Left renal cortex interstitium (tissue), 4 donors: ENCODE results near the gene IFIH1. TPM values are rescaled to one million over a fixed set of nuclear protein-coding genes. Genes with fewer than 3 reads are reported as not detected.
A peak's percentile ranks its signal among the peaks of the same experiment; 100 is the strongest.

ENCODE experiments used
- DNase-seq, 4 donors: peaks; one replicate each; pipeline ENCODE4 v3.0.0-alpha.2; 2013; ENCODE audit warnings: low read depth in 4 of 4, low spot score in 2 of 4, missing footprints in 1 of 4
- polyA plus RNA-seq, 4 donors: library from polyadenylated mRNA; unstranded; fragments of 120-200 nt; gene quantifications; one replicate each; pipeline ENCODE4 v1.2.1, GENCODE V29; 2013; ENCODE audit not compliant: insufficient read length in 4 of 4

Gene IFIH1
- polyA plus RNA-seq, 4 donors = 5.9 to 9.2 (median 6.3) TPM

DNA sequence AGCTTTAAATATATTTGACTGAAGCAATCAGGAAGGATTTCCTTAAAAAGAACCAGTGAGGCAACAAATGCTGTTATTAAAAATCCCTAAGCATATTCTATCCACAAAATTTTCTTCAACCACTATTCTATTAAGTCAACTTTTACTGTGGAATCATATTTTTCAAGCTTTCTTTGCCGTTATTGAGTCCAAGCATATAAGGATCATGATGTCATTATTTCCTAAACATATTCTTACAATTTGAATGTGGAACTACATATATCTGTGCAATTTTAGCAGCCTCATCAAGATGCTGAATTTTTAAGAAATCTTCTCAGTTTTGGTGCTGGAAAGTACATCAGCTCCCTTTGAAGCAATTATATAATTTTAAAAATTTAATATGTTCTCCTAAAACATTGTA lies 5.6 kb downstream of the IFIH1 start:
- no peak for DNase-seq

DNA sequence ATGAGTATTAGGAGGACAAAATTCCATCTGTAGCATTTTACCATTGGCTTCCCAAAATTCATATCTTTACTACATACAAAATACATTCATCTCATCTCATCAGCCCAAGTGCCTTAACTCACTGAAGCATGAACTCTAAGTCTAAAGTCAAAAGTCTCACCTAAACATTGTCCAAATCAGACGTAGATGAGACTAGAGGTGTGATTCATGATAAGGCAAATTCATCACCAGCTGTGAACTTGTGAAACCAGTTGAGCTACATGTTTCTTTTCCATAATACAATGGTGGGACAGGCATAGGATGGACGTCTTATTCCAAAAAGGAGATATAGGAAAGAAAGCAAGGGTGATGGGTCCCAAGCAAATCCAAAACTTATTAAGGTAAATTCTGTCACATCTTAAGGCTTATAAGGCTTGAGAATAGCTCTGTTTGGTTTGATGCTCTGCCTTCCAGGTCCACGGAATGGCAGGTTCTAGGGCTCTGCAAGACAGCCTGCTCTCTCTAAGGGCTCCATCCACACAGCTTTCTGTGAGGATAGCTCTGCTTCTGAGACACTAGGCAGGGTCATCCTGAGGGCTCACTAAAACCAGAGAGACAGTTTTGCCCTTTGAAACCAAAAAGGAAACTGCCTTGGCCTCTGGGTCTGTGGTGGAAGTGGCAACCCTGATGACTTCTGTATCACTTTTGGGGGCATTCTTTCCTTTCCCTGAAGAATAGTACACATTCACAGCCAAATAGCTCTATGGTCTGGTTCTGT lies 9.6 kb downstream of the IFIH1 start:
- no peak for DNase-seq

DNA sequence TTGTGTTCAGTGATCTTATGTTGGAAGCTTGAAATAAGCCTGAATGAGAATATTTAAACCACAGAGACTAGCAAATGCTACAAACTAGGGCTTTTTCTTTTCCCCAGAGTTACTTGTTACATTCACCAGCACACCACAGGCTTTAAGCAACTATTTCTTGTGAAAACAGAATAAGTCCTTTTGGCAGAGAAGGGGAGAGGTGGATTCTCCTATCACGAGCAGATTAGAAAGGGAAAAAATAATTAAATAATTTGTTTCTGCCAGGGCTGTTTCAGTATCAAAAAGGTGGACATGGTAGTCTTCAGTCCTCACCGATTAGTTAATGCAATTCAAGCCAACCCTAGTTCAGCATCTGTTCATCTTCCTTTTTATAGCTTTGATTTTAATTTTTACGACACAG lies 12.6 kb downstream of the IFIH1 start:
- no peak for DNase-seq

DNA sequence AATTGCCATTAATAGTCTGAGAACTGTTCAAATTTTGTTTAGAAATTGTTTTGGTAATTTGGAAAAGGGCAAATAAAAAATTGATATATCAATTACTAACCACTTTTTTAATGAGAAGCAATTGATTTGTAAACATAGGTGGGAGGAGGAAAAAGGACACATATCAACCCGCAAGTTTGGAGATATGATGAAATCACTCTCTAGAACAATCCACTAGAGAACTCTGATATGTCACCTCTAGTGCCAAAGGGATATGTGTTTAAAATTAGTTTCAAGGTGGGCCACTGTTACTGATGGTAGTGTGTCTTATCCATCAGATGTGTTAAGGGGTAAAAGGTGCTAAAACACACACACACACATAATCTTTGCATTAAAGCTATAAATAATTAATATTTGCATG lies 16.6 kb downstream of the IFIH1 start:
- no peak for DNase-seq

DNA sequence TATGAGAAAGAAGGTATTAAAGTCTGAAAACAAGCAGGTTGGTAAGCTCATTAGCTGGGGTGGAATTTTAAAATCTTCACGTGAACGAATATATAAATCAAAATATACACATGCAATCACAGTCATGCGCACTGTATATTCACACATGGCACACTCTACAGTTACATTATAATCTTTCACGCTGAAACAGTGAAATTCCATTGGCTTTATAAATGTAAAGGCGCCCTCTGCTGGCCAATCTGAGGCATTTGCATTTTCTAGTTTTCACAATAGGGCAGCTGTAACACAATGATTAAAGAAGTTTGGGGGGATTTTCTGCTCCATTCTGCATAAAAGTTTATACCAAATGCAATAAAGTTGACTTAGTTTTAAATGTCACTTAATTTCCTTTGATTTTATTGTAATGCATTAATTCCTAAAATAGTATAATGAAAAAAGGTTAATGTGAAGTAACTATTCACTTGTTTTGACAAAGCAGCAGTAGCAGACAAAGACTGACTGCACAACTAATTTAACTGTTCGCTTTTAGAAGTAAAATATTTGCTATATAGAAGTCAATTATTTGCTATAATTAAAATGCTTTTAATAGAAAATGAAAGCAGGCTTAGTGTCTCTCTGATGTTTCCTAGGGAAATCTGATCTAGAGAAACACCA lies 17.2 kb downstream of the IFIH1 start:
- peak in 1 of 4 donors; percentile 50 for DNase-seq

DNA sequence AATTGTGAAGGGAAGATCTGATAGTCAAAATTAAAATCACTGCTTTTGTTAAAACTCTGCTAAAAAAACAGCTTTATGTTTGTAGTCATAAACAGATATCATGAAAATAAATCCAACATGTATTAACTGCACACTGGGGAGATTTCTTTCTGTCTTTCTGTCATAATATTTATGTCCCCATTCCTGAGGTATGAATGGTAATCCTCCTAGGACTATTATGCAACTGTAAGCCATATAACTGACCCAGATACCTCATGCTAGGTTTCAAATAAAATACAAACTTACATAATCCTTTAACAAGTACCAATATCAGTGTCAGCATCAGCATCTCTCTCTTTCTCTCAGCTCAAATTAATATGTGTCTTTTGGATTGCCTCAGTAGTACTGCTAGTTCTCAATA lies 18.2 kb downstream of the IFIH1 start:
- no peak for DNase-seq

DNA sequence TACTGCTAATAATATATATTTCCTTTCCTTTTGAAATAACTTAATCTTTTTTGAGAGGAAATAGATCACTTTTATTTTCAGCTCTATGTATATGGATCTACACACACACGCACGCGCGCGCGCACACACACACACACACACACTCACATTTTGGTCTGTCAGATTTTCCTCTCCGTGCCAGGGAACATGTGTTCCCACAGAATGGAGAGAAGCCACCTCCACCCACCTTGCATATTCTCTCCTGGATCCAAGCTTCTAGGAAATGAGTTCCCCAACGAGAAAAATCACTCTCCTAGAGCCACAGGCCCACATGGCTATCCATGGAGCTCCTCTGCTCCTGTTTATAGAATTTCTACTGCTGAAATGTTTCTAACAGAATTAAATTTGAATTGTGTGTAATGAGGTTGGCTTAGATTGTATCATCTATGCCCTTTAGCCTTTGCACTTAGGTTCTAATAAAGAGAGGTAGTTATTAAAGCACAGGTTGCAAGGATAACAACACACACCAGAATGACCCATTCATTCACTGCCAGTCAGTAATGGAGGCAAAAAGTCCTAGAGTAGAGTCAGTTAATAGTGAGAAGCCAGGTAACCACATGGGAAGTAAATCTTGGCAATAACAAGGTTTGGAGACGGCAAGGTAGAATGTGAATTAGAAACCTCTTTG lies 19.7 kb downstream of the IFIH1 start:
- no peak for DNase-seq

DNA sequence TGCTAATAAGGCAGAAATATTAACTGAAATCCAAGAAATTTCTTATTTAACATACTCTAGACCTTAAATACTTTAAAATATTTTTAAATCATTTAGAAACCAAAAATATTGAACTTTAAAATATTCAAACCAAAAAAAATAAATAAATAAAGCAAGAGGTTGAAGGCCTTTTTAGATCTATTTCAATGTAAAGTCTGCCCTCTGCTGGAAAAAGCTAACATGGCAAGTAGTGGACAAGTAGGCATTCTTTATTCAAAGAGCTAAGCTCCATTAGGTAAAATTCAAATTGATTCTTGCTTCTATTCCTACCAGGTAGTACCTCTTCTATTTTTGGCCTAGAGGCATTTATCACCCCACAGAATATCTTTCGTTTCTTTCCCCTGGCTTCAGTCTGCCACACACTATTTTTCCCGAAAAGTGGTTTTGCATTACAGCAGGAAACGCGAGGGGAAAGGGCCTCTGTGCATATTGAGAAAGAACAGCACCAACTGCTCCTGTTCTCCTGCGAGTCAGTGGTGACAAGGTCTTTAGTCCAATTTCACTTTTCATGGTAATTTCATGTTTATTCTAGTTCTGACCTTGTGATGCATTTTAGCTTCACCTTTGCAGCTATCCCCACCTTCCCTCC lies 20.4 kb downstream of the IFIH1 start:
- peak in 1 of 4 donors; percentile 73 for DNase-seq

DNA sequence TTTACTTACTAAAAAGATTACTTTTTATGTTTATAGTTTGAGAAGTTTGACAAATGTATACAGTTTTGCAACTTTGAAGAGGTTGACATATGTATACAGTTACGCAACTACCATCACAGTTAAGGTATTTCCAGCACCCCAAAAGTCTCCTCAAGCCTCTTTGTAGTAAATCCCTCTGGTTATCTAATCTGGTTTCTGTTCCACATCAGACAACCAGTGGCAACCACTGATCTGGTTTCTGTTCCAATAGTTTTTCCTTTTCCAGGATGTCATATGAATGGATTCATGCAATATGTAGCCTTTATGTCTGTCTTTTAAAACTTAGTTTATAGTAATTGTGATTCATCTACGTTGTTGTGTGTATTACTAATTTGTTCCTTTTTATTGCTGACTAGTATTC lies 23.5 kb downstream of the IFIH1 start:
- no peak for DNase-seq

DNA sequence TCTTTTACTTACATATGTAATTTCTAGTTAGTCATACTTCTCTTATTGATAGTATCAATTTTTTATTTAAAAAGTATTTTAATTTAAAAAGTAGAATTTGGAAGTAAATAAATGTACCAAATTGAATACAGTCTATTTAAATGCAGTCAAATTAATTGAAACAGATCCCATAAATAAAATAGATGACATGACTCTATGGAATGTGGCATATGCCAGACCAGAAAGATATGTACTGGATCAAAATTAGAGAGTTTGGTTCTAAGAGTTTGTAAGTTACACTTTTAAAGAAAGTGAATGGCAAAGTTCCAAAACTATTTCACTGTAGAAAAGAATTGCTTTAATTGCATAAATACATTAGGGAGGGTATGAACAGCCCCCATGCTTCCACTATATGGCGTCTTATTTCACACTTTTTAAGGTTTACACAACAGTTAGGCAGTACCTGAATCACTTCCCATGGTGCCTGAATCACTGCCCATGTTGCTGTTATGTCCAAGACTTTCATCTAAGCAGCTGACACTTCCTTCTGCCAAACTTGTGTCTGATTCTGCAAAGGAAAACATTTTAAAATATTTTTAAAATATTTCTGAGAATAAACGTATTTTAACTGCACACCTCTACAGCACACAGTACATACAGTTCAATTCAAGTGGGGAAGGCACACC lies 25.2 kb downstream of the IFIH1 start:
- no peak for DNase-seq

DNA sequence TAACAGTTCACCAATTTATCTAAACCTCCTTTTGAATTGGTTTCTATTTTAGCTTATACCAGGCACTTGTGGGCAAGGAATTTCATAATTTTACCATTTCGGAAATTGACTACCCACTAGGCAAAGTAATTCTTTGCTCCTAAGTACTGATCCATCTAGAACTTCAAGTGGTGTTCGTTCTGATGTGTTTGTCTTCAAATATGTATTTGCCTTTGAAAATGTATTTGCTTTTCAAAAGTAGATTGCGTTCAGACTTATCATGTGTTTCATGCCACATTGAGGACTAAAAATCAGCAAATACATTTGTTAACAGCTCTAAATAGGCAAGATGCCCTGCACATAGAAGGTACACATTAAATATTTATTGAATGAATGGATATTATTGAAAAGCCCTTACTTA lies 26.7 kb downstream of the IFIH1 start:
- no peak for DNase-seq

DNA sequence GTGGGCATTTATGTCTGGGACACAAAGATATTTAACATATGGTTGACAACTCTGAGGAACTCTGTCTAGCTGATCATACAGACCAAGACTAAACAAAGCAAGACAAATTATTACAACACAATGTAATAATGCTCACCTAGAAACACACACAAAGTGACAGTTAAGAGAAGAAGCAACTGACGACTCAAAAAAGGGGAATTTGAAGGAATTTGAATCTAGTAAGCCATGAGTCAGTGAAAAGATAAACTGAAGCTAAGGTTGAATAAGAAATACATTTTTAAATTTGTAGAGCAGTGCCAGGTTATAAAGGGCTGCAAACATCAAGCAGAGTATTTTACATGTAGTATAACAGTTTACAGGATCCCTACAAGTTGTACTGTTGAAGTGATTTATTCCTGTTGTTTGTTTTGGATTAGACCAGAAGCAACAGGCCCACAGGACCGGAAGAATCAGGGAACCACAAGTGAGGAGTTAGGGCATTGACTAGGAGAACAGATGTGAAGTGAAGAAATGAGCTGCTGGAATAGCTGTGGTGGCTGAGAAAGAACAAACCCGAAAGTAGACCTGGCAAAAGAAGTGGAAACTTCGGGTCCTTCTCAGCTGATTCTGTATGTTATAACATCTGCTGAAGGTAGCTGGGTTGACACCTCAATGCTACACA lies 35.6 kb downstream of the IFIH1 start:
- DNase-seq = no peak

DNA sequence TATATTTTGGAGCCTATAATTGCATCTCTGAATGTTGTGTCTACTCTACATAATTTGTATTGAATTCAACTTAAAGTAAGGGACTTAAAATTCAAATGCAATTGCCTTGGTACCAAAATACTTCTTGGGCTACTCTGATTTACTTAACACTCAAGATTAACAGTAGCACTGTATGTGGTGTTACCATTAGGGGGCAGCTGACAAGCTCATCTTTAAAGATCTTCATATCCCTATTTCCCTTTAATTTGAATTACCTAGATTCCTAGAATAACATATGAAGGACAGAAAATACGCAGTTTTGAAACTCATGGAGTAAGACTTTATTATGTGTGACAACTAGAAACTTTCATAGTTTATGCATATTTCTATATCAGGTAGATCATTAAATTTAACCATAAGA lies 37.8 kb downstream of the IFIH1 start:
- no peak for DNase-seq

DNA sequence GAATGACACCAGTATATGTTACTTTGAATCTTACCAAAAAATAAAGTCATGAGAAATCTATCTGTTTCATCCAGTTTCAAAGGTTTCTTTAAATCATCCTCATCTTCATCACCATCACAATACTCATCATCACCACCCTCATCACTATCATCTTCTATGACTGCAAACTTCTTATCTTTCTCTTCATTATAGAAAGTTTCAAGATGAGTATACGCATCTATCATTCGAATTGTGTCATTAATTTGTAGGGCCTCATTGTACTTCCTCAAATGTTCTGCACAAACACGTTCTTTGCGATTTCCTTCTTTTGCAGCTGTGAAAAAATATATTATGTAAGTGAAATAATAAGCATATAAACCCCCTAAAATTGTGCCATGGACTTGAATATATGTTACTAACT lies 41.1 kb downstream of the IFIH1 start:
- DNase-seq = no peak

DNA sequence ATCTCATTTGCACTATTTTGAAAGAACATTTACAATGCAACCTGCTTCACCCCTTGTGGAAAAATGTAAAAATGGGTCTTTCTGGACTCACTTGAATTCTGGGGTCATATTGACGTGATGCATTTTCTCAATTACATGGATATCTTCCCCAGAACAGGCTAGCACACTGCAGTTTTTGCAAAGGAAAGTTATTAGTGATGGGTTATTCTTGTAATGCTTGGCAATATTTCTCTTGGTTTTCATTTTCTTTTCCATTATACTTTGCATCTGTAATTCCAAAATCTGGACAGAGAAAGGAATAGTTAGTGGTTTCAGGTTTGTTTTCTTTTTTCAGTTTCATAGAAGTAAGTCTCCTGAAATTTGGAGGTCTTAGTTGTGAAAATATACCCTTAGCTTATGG lies 50.5 kb downstream of the IFIH1 start:
- no peak for DNase-seq

DNA sequence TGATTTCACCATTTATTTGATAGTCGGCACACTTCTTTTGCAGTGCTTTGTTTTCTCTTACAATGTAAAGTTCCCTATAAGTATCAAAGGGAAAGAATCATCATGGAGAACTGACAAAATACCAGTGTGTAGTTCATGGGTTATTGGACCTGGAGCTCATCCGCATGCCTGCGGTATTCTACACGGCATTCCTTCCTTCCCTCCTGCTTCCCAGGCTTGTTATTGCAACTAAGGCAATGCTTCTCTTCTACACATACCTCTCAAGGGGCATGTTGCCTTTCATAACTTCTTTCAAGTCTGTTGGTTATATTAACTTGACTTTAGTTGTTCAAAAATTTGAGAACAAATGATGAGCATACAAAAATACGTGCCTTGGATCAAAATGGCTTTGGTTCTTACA lies 51.0 kb downstream of the IFIH1 start:
- DNase-seq = no peak

DNA sequence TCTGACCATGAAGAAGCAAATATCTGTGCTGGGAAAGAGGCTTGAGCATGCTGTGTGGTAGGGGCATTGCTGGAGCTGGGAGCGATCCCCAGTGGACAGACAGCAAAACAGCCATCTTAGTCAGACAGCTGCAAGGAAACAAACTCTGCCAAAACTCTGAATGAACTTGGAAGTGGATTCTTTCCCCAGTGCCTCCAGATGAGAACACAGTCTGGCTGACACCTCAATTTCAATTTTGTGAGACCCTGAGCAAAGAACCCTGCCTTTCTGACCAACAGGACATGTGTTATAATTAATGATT lies 52.1 kb downstream of the IFIH1 start:
- DNase-seq = no peak

DNA sequence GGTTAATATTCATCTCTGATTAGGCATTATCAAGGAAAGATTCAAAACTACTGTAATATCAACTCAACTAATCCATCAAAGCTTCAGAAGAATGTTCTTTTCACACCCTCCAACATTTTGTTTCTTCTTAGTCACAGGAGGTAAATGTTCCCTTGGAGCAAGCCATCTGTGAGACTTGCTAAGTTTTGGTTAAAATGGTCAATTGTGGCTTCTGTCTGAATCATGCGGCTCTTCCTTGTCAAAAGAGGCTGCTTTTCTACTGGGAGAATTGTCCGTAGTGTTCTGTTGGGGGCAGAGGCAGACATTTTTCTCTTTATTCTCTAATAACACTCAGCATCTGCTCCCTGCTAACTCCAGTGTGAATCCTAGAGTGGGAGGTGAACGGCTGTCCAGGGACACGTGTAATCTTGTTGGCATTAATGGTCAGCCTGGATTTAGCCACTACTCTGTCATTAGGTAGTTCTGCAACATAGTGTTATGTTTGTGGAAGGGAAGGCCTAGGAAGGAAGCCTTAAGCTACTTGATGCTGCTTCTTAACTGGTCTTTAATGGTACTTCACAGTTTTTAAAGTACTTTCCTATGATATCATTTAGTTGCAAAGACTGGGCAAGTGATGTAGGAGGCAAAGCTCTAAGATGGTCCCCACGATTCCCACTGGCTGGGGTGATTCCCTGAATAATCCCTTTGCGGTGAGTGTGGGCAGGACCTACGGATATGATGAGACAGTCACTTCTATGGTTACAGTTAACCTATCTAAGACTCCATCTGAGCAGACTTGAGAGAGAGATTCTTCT lies 52.6 kb downstream of the IFIH1 start:
- no peak for DNase-seq

DNA sequence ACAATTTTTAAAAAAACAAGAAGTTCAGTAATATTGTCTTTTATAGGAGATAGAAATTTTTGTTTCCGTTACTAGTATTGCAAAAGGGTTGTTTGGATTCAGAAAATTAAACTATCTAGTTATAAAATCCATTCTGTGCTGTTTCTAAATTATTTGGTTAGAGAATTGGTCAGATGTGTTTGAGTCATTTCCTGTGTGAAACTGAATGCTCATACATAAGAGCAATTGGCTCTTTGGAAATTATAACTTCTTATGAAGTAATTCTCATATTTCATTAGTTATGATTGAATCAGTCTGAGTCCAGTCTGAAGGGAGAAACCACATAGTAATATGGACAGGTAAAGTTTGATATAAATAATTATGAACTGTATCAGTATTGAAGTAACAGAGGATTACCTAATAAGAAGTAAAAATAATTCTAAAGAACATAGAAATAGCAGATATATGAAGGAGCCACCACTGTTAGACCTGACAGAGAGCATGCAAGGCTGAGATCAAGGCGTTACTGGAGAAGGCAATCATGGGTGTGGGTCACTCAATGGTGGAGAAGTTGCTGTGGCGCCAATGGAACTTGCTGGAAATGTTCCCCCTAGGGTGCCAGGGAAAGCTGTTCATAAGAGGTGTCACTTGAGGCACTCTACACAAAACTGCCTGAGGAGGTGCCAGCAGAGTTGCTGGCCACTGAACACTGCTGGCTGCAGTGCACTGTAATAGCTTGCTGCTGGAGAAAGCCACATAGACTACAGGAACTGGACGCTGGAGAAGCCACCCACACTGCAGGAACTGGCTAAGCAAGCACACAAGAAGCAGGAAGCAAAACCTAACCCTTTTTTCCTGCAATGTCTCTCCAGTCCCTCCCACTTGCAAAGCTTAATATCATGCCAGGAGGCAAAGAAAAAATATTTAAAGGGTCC lies 57.2 kb downstream of the IFIH1 start:
- DNase-seq = no peak
